MM.1S (cell line): Measurements from ENCODE around the gene CFAP141.

Experiments used
- DNase-seq: peaks from one replicate; pipeline ENCODE4 v3.0.0-alpha.2; 2015
- H2AFZ ChIP-seq: fragments of 300-600 bp; sonication (generic); 2 replicates; pipeline ENCODE4 v1.6.0; 2016; ENCODE audit warnings: antibody characterized with exemption, low read length
- H3F3A ChIP-seq: fragments of 300-600 bp; sonication (generic); 2 replicates; pipeline ENCODE4 v1.6.1; 2016; ENCODE audit warnings: mild to moderate bottlenecking, antibody characterized with exemption, low read length, moderate library complexity, mixed read lengths; ENCODE audit not compliant: insufficient read depth
- H3K27ac ChIP-seq: fragments of 300-600 bp; sonication (generic); 2 replicates; pipeline ENCODE4 v1.5.1; 2016; ENCODE audit warnings: mild to moderate bottlenecking, low read length
- H3K27me3 ChIP-seq: fragments of 300-600 bp; sonication (generic); replicated peaks from 2 replicates; pipeline ENCODE4 v1.6.0; 2016; ENCODE audit warnings: low read length; ENCODE audit not compliant: insufficient read depth
- H3K36me3 ChIP-seq: fragments of 300-600 bp; sonication (generic); replicated peaks from 2 replicates; pipeline ENCODE4 v1.6.1; 2016; ENCODE audit warnings: mild to moderate bottlenecking, low read length, mixed read lengths; ENCODE audit not compliant: insufficient read depth
- H3K4me1 ChIP-seq: fragments of 300-600 bp; sonication (generic); 2 replicates; pipeline ENCODE4 v1.6.1; 2016; ENCODE audit warnings: low read length, mixed read lengths
- H3K4me2 ChIP-seq: fragments of 300-600 bp; sonication (generic); 2 replicates; pipeline ENCODE4 v1.6.0; 2016; ENCODE audit warnings: low read depth, low read length
- H3K4me3 ChIP-seq: fragments of 300-600 bp; sonication (generic); 2 replicates; pipeline ENCODE4 v1.5.1; 2016; ENCODE audit warnings: low read length, mixed read lengths
- H3K79me2 ChIP-seq: fragments of 300-600 bp; sonication (generic); 2 replicates; pipeline ENCODE4 v1.6.1; 2016; ENCODE audit warnings: mixed run types, low read length, mixed read lengths
- H3K9ac ChIP-seq: fragments of 300-600 bp; sonication (generic); 2 replicates; pipeline ENCODE4 v1.6.1; 2016; ENCODE audit warnings: low read length, mixed read lengths
- H3K9me2 ChIP-seq: fragments of 300-600 bp; sonication (generic); replicated peaks from 2 replicates; pipeline ENCODE4 v1.6.1; 2016; ENCODE audit warnings: mild to moderate bottlenecking, low read length, mixed read lengths; ENCODE audit not compliant: insufficient read depth
- H3K9me3 ChIP-seq: fragments of 300-600 bp; sonication (generic); replicated peaks from 2 replicates; pipeline ENCODE4 v1.6.1; 2016; ENCODE audit warnings: mild to moderate bottlenecking, low read length, mixed read lengths; ENCODE audit not compliant: insufficient read depth
- H4K20me1 ChIP-seq: fragments of 300-600 bp; sonication (generic); 2 replicates; pipeline ENCODE4 v1.6.1; 2016; ENCODE audit warnings: mild to moderate bottlenecking, low read length, moderate library complexity, mixed read lengths; ENCODE audit not compliant: insufficient read depth
- CTCF ChIP-seq: fragments of 300-600 bp; sonication (generic); IDR thresholded peaks from 2 replicates; pipeline ENCODE4 v1.5.1; 2016; ENCODE audit warnings: antibody characterized with exemption, low read length, mixed read lengths
- EZH2 ChIP-seq: fragments of 300-600 bp; sonication (generic); optimal IDR thresholded peaks from 2 replicates; pipeline ENCODE3; 2017; ENCODE audit warnings: low read depth, mild to moderate bottlenecking, antibody characterized with exemption, low read length, mixed read lengths
- EZH2phosphoT487 ChIP-seq: fragments of 300-600 bp; sonication (generic); IDR thresholded peaks from 2 replicates; pipeline ENCODE4 v1.6.1; 2018; ENCODE audit warnings: antibody characterized with exemption, low read length

The CFAP141 gene

GRCh38 chr1:154174654-154175053, 31.5 kb downstream of the CFAP141 start:
- Histone ChIP-seq H3K9me2 (no peaks in the 10 kb centered on the region), H3K4me2 (no peak overlapping the region), H3K27ac (peak overlapping the region; percentile 18; the same call in 1 of the 2 replicates), H4K20me1 (peaks cover 69% of the 10 kb centered on the region), H3K9ac (no peak overlapping the region), H3K9me3 (no peaks in the 10 kb centered on the region), H3K79me2 (peaks cover 97% of the 10 kb centered on the region), H3K36me3 (peaks cover 40% of the 10 kb centered on the region), H3K4me1 (peaks cover 34% of the 10 kb centered on the region), H3K27me3 (no peaks in the 10 kb centered on the region), H3K4me3 (no peak overlapping the region), H2AFZ (no peak overlapping the region), H3F3A (peaks cover 19% of the 10 kb centered on the region)
- DNase-seq, result peak; percentile 41
- TF ChIP-seq EZH2 (no peak), CTCF (no peak), EZH2phosphoT487 (no peak)

GRCh38 chr1:154171880-154172279, 34.3 kb downstream of the CFAP141 start:
- peaks cover 93% of the 10 kb centered on the region for H3K79me2 ChIP-seq
- DNase-seq, result no peak

GRCh38 chr1:154171223-154171583, 34.9 kb downstream of the CFAP141 start:
- Histone ChIP-seq H3F3A (peaks cover 9% of the 10 kb centered on the region), H3K36me3 (peaks cover 54% of the 10 kb centered on the region), H3K9ac (no peak overlapping the region), H3K79me2 (peaks cover 91% of the 10 kb centered on the region), H3K27ac (no peak overlapping the region), H2AFZ (no peak overlapping the region), H4K20me1 (peaks cover 36% of the 10 kb centered on the region), H3K4me3 (no peak overlapping the region), H3K4me2 (no peak overlapping the region), H3K9me2 (no peaks in the 10 kb centered on the region), H3K4me1 (0 out of 2 replicates have a peak, but pooled peaks cover 7% of the 10 kb centered on the region), H3K9me3 (no peaks in the 10 kb centered on the region), H3K27me3 (no peaks in the 10 kb centered on the region)
- no peak for DNase-seq
- TF ChIP-seq EZH2 (no peak), CTCF (no peak), EZH2phosphoT487 (no peak)

More at GRCh38 chr1:154171880-154172279, 34.3 kb downstream of the CFAP141 start:
- peaks cover 9% of the 10 kb centered on the region for H3F3A ChIP-seq
- peaks cover 54% of the 10 kb centered on the region for H3K36me3 ChIP-seq
- H3K27ac ChIP-seq, result no peak overlapping the region
- no peak overlapping the region for H3K4me2 ChIP-seq
- no peak overlapping the region for H2AFZ ChIP-seq
- peaks cover 9% of the 10 kb centered on the region for H3K4me1 ChIP-seq
- no peaks in the 10 kb centered on the region for H3K9me3 ChIP-seq
- no peaks in the 10 kb centered on the region for H3K9me2 ChIP-seq
- H3K4me3 ChIP-seq, result no peak overlapping the region
- H3K27me3 ChIP-seq, result no peaks in the 10 kb centered on the region
- no peak overlapping the region for H3K9ac ChIP-seq
- TF ChIP-seq CTCF, result no peak
- no peak for TF ChIP-seq EZH2
- no peak for TF ChIP-seq EZH2phosphoT487
- H4K20me1 ChIP-seq, result peaks cover 41% of the 10 kb centered on the region
